HG02938 (cell line): ENCODE results near the gene XRCC3.
"Not testable (repeated sequence)": the region's sequence is repeated elsewhere in the genome, so short reads cannot be mapped to it uniquely, and the experiment has no call there.

Experiments
- ATAC-seq: cut with Tn5 transposase; IDR thresholded peaks from one replicate; pipeline ENCODE4 v1.9.1; 2021; ENCODE audit warnings: mild to moderate bottlenecking, moderate library complexity; ENCODE audit not compliant: unreplicated experiment

The XRCC3 gene

GRCh38 chr14:103671911-103672310 is 43.3 kb downstream of the XRCC3 start:
- no peak for ATAC-seq

GRCh38 chr14:103669370-103669769 is 45.9 kb downstream of the XRCC3 start:
- ATAC-seq: no peak

GRCh38 chr14:103668117-103668516 is 47.1 kb downstream of the XRCC3 start:
- ATAC-seq: no peak

- ATAC-seq: no peak
Observed at GRCh38 chr14:103667671-103668070, 47.6 kb downstream of the XRCC3 start.

GRCh38 chr14:103663506-103663905 is 51.7 kb downstream of the XRCC3 start:
- no peak for ATAC-seq

- no peak for ATAC-seq
Observed at GRCh38 chr14:103662591-103662990, 52.7 kb downstream of the XRCC3 start.

GRCh38 chr14:103662029-103662428 is 53.2 kb downstream of the XRCC3 start:
- ATAC-seq: no peak

GRCh38 chr14:103659631-103660030 is 55.6 kb downstream of the XRCC3 start:
- no peak for ATAC-seq

- ATAC-seq: no peak
Observed at GRCh38 chr14:103657471-103657870, 57.8 kb downstream of the XRCC3 start.

- ATAC-seq: no peak
Observed at GRCh38 chr14:103656756-103657133, 58.5 kb downstream of the XRCC3 start.

- ATAC-seq: no peak
Observed at GRCh38 chr14:103656031-103656755, 59.1 kb downstream of the XRCC3 start.

- no peak for ATAC-seq
Observed at GRCh38 chr14:103654619-103655018, 60.6 kb downstream of the XRCC3 start.

- no peak for ATAC-seq
Observed at GRCh38 chr14:103653805-103654204, 61.4 kb downstream of the XRCC3 start.

GRCh38 chr14:103653336-103653735 is 61.9 kb downstream of the XRCC3 start:
- not testable (repeated sequence) for ATAC-seq

GRCh38 chr14:103652806-103653205 is 62.4 kb downstream of the XRCC3 start:
- ATAC-seq: no peak

GRCh38 chr14:103651585-103651984 is 63.7 kb downstream of the XRCC3 start:
- ATAC-seq: no peak

- no peak for ATAC-seq
Observed at GRCh38 chr14:103650213-103650612, 65.0 kb downstream of the XRCC3 start.

- no peak for ATAC-seq
Observed at GRCh38 chr14:103649001-103649400, 66.2 kb downstream of the XRCC3 start.
